Esophagus (tissue), 2 donors: ENCODE results near the gene IRF3. TPM values are rescaled to one million over a fixed set of nuclear protein-coding genes. Genes with fewer than 3 reads are reported as not detected.
A peak's percentile ranks its signal among the peaks of the same experiment; 100 is the strongest.

Experiments
- H3K27ac ChIP-seq, 2 donors: one replicate each; pipeline ENCODE4 v1.5.1; 2013; ENCODE audit warnings: low read depth in 2 of 2, mild to moderate bottlenecking in 2 of 2, inconsistent platforms in 1 of 2, low read length in 1 of 2, moderate library complexity in 1 of 2
- H3K27me3 ChIP-seq, 2 donors: one replicate each; pipeline ENCODE4 v1.6.1; 2013; ENCODE audit warnings: low read length in 2 of 2, control low read depth in 1 of 2, mild to moderate bottlenecking in 1 of 2; ENCODE audit not compliant: insufficient read depth in 2 of 2, control insufficient read depth in 1 of 2
- H3K36me3 ChIP-seq, 2 donors: one replicate each; pipeline ENCODE4 v1.6.1; 2013; ENCODE audit warnings: low read length in 1 of 2; ENCODE audit not compliant: control insufficient read depth in 2 of 2, insufficient read depth in 2 of 2
- H3K4me1 ChIP-seq, 2 donors: one replicate each; pipeline ENCODE4 v1.6.1; 2013; ENCODE audit warnings: low read length in 1 of 2; ENCODE audit not compliant: control insufficient read depth in 2 of 2, insufficient read depth in 2 of 2
- H3K4me3 ChIP-seq, 2 donors: one replicate each; pipeline ENCODE4 v1.5.1; 2013; ENCODE audit warnings: low read length in 2 of 2, mild to moderate bottlenecking in 2 of 2, low read depth in 1 of 2, moderate library complexity in 1 of 2
- H3K9me3 ChIP-seq, 2 donors: one replicate each; pipeline ENCODE4 v1.6.1; 2013; ENCODE audit warnings: mild to moderate bottlenecking in 2 of 2, low read depth in 1 of 2, low read length in 1 of 2, moderate library complexity in 1 of 2; ENCODE audit not compliant: control insufficient read depth in 2 of 2, insufficient read depth in 1 of 2
- WGBS, 2 donors: extraction: QIAGEN DNeasy Blood & Tissue Kit; methylation state at CpG; one replicate each; pipeline ENCODE4 v1.1.7; 2013; 5-methylcytosine and 5-hydroxymethylcytosine counted together
- polyA plus RNA-seq, 2 donors: library from polyadenylated mRNA; stranded (reverse); fragments of 200-250 nt; gene quantifications; one replicate each; pipeline ENCODE4 v1.2.3, GENCODE V29; 2013
- donor health status: healthy with polysubstance abuse.
- donor health status: Bipolar disorder and iron deficiency.

The IRF3 gene
- polyA plus RNA-seq, 2 donors = 49.2 to 75.0 TPM

GRCh38 chr19:49681830-49682229, 16.2 kb upstream of the IRF3 start:
- Histone ChIP-seq H3K27ac (no peak overlapping the region), H3K36me3 (peaks cover 12 to 37% of the 10 kb centered on the region in 2 donors), H3K27me3 (no peaks in the 10 kb centered on the region), H3K9me3 (no peaks in the 10 kb centered on the region), H3K4me3 (no peak overlapping the region), H3K4me1 (peaks cover 2 to 13% of the 10 kb centered on the region in 2 donors)
- 89 to 92% methylated on average over 19 of the region's 19 CpGs for WGBS, 2 donors

- peak overlapping the region; percentile 36 to 43 for H3K27ac ChIP-seq
- peaks cover 11 to 28% of the 10 kb centered on the region in 2 donors for H3K36me3 ChIP-seq
- H3K4me1 ChIP-seq = peaks cover 2 to 16% of the 10 kb centered on the region in 2 donors
- no peaks in the 10 kb centered on the region for H3K27me3 ChIP-seq
- H3K4me3 ChIP-seq = peak overlapping the region in 1 of 2 donors; percentile 15
- WGBS, 2 donors = 32% methylated on average over 40 of the region's 40 CpGs
- H3K9me3 ChIP-seq = no peaks in the 10 kb centered on the region
These were observed 15.0 kb upstream of the IRF3 start for GRCh38 chr19:49680421-49681351.

- 57 to 58% methylated on average over 10 of the region's 10 CpGs for WGBS, 2 donors
- no peak overlapping the region for H3K4me3 ChIP-seq
- peaks cover 6 to 22% of the 10 kb centered on the region in 2 donors for H3K36me3 ChIP-seq
- peaks cover 2 to 16% of the 10 kb centered on the region in 2 donors for H3K4me1 ChIP-seq
- peak overlapping the region in 1 of 2 donors; percentile 36 for H3K27ac ChIP-seq
- H3K27me3 ChIP-seq = no peaks in the 10 kb centered on the region
- no peaks in the 10 kb centered on the region for H3K9me3 ChIP-seq
These were observed 14.2 kb upstream of the IRF3 start for GRCh38 chr19:49679771-49680413.

- Histone ChIP-seq H3K4me1 (peaks cover 2 to 16% of the 10 kb centered on the region in 2 donors), H3K4me3 (no peak overlapping the region), H3K9me3 (no peaks in the 10 kb centered on the region), H3K36me3 (peaks cover 4 to 15% of the 10 kb centered on the region in 2 donors), H3K27ac (peak overlapping the region; percentile 27 to 29), H3K27me3 (no peaks in the 10 kb centered on the region)
- WGBS, 2 donors = 48 to 49% methylated on average over 12 of the region's 12 CpGs
These were observed 13.5 kb upstream of the IRF3 start for GRCh38 chr19:49678985-49679770.

- Histone ChIP-seq H3K27me3 (no peaks in the 10 kb centered on the region), H3K27ac (peak overlapping the region; percentile 91 to 92), H3K9me3 (no peaks in the 10 kb centered on the region), H3K36me3 (peaks cover 4 to 9% of the 10 kb centered on the region in 2 donors), H3K4me1 (peaks cover 2 to 16% of the 10 kb centered on the region in 2 donors), H3K4me3 (peak overlapping the region; percentile 79 to 96)
- 2 to 4% methylated on average over 21 of the region's 21 CpGs for WGBS, 2 donors
These were observed 12.4 kb upstream of the IRF3 start for GRCh38 chr19:49677901-49678674.

GRCh38 chr19:49677231-49677900, 11.7 kb upstream of the IRF3 start, which contains the start of gene PRMT1:
TSS of gene PRMT1 (plus strand) at chr19:49677271. CDS start at chr19:49677281, 10 bp downstream.
- 1% methylated on average over 48 to 57 of the region's 57 CpGs for WGBS, 2 donors
- Histone ChIP-seq H3K27ac (peak within 1 kb of the TSS; percentile 93 to 94), H3K9me3 (no peaks in the 10 kb centered on the region), H3K36me3 (peaks cover 4 to 9% of the 10 kb centered on the region in 2 donors), H3K27me3 (no peaks in the 10 kb centered on the region), H3K4me1 (peaks cover 2 to 16% of the 10 kb centered on the region in 2 donors), H3K4me3 (peak within 1 kb of the TSS; percentile 79 to 96)

- Histone ChIP-seq H3K9me3 (no peaks in the 10 kb centered on the region), H3K36me3 (peaks cover 2 to 5% of the 10 kb centered on the region in 2 donors), H3K27me3 (no peaks in the 10 kb centered on the region), H3K4me1 (peaks cover 2 to 19% of the 10 kb centered on the region in 2 donors), H3K4me3 (peak overlapping the region; percentile 79 to 96), H3K27ac (peak overlapping the region; percentile 91 to 92)
- 0% methylated on average over 34 of the region's 34 CpGs for WGBS, 2 donors
These were observed 11.2 kb upstream of the IRF3 start for GRCh38 chr19:49676784-49677230.

GRCh38 chr19:49676136-49676783, 10.6 kb upstream of the IRF3 start:
- H3K27me3 ChIP-seq = no peaks in the 10 kb centered on the region
- peak overlapping the region; percentile 93 to 94 for H3K27ac ChIP-seq
- peak overlapping the region; percentile 26 to 79 for H3K4me3 ChIP-seq
- WGBS, 2 donors = 2% methylated on average over 27 of the region's 27 CpGs
- peaks cover 0 to 3% of the 10 kb centered on the region in 2 donors for H3K36me3 ChIP-seq
- peaks cover 2 to 19% of the 10 kb centered on the region in 2 donors for H3K4me1 ChIP-seq
- no peaks in the 10 kb centered on the region for H3K9me3 ChIP-seq
